ENCODE measurements around the gene RHOG. TPM values are rescaled to one million over a fixed set of nuclear protein-coding genes. Genes with fewer than 3 reads are reported as not detected.
A peak's percentile ranks its signal among the peaks of the same experiment; 100 is the strongest.

The RHOG gene
- total RNA-seq, 2 donors from 2014 or later, result 10.9 to 15.8 TPM

- TF ChIP-seq CTCF (IDR thresholded peaks at IDR 0.05), result no peak
- TF ChIP-seq POLR2A (IDR thresholded peaks at IDR 0.05), result no peak
- Histone ChIP-seq H3K4me3 (no peak overlapping the region), H3K27ac (no peak overlapping the region), H3K9me3 (no peaks in the 10 kb centered on the region), H3K36me3 (replicated peaks in 1 of 2; ENCODE audit: insufficient read depth in 1 of 2, low read depth in 2 of 2) (peaks cover 0 to 8% of the 10 kb centered on the region in 2 donors), H3K27me3 (no peaks in the 10 kb centered on the region), H3K4me1 (peaks cover 9% of the 10 kb centered on the region)
- ATAC-seq (no peak), DNase-seq (no peak)
- intact Hi-C loops (cut with DNase I), result no loop called here
- WGBS, 2 donors, result 92 to 94% methylated on average over 27 to 32 of the region's 35 CpGs
Observed at GRCh38 chr11:3827434-3828186, 13.1 kb downstream of the RHOG start.

DNA sequence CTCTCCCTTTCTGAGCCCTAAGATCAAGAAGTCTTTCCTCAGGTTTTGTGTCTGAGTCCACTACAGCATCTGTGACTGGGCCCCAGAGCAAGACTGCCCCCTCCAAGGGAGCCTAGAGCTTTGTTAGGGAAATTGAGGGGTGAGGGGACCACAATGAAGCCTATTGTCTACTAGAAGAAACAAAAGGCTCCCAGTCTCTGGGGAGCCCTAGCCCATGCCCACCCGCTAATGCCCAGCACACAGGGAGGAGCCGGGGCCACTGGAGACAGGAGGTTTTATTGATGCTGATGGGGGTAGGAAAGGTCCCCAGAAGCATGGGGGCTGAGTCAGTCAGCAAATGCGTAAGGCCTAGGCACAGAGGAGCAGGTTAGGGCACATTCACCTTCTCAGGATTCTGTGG lies 14.0 kb downstream of the RHOG start:
- Histone ChIP-seq H3K27me3 (no peaks in the 10 kb centered on the region), H3K9me3 (no peaks in the 10 kb centered on the region), H3K36me3 (replicated peaks in 1 of 2; ENCODE audit: insufficient read depth in 1 of 2, low read depth in 2 of 2) (peaks cover 0 to 8% of the 10 kb centered on the region in 2 donors), H3K4me1 (no peaks in the 10 kb centered on the region), H3K4me3 (no peak overlapping the region), H3K27ac (no peak overlapping the region)
- 92 to 100% methylated on average over 3 of the region's 3 CpGs for WGBS, 2 donors
- ATAC-seq, result no peak
- TF ChIP-seq POLR2A (IDR thresholded peaks at IDR 0.05), result no peak
- no peak for TF ChIP-seq CTCF (IDR thresholded peaks at IDR 0.05)
- intact Hi-C loops (cut with DNase I), result no loop called here
- no peak for DNase-seq

DNA sequence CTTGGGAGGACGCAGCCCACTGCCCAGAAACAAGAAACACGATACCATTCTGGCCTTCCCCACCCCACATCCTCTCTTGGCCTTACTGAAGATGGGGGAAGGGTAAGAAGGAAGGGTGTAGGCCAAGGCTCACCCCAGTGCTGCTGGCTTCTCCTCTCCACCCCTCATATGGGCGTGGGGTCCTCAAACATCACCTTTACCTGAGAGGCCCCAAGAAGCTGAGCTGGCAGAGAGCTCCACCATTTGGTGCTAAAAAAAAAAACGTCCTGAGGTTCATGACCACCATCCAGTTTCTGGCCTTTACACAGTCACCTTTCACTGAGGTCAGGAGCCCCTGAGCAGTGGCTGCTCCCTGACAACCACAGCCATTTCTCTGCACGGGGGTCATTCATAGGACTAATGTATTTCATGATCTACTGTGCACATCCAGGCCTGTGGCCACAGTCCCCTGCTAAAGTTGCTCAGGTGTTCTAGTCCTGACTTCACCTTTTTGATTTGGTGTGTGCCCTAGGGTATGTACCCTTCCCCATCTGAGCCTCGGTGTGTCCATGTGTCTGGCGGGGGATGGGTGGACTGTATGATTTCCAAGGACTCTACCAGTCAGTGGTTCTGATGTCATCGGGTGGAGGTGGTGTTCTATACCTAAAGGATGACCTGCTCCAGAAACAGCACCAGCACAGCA lies 15.1 kb downstream of the RHOG start:
- Histone ChIP-seq H3K36me3 (replicated peaks in 1 of 2; ENCODE audit: insufficient read depth in 1 of 2, low read depth in 2 of 2) (peaks cover 0 to 8% of the 10 kb centered on the region in 2 donors), H3K4me3 (no peak overlapping the region), H3K27ac (no peak overlapping the region), H3K27me3 (no peaks in the 10 kb centered on the region), H3K9me3 (no peaks in the 10 kb centered on the region), H3K4me1 (no peaks in the 10 kb centered on the region)
- intact Hi-C loops (cut with DNase I), result no loop called here
- no peak for ATAC-seq
- TF ChIP-seq POLR2A (IDR thresholded peaks at IDR 0.05), result no peak
- DNase-seq, result no peak
- 77 to 79% methylated on average over 8 of the region's 8 CpGs for WGBS, 2 donors

DNA sequence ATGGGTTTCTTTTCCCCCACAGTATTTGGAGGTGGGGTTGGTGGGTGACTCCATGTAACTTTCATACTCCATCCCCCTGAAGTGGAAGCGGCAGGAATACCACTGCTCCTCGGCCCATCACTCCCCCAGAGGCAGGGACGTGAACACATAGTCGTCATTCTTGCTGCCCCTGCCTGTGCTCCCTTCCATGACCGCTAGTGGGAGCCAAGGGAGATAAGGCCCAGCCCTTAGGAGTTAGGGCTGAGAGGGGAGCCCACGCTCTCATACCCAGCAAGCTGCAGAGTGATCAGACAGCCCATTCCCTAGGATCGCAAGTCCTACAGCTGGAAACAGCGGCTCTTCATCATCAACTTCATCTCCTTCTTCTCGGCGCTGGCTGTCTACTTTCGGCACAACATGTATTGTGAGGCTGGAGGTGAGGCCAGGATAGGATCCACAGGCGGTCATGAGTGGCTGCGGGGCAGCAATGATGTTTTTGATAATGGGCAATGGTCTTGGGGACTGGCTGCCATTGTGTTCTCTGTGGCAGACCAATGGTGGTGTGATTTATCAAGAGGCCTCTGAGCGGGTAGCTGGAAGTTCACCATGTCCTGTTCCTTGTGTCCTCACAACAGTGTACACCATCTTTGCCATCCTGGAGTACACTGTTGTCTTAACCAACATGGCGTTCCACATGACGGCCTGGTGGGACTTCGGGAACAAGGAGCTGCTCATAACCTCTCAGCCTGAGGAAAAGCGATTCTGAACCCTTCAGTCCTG lies 15.9 kb downstream of the RHOG start:
- Histone ChIP-seq H3K9me3 (no peaks in the 10 kb centered on the region), H3K4me3 (no peak overlapping the region), H3K27ac (no peak overlapping the region), H3K36me3 (replicated peaks in 1 of 2; ENCODE audit: insufficient read depth in 1 of 2, low read depth in 2 of 2) (peaks cover 0 to 8% of the 10 kb centered on the region in 2 donors), H3K4me1 (no peaks in the 10 kb centered on the region), H3K27me3 (no peaks in the 10 kb centered on the region)
- 77 to 80% methylated on average over 14 to 18 of the region's 18 CpGs for WGBS, 2 donors
- DNase-seq, result peak; percentile 62 to 72 (median 67)
- peak; percentile 66 for ATAC-seq
- intact Hi-C loops (cut with DNase I), result no loop called here
- no peak for TF ChIP-seq POLR2A (IDR thresholded peaks at IDR 0.05)
- TF ChIP-seq CTCF (IDR thresholded peaks at IDR 0.05), result peak; percentile 39 to 72 (median 57)
